Measurements from ENCODE around the gene GNPDA1.

The GNPDA1 gene

GRCh38 chr5:142000704-142001484, 11.9 kb downstream of the GNPDA1 start:
- no peak for TF ChIP-seq SPI1 (IDR thresholded peaks at IDR 0.05; ENCODE audit: borderline replicate concordance, low read depth)
- TF ChIP-seq GABPA (IDR thresholded peaks at IDR 0.05; ENCODE audit: low read depth) = no peak
- TF ChIP-seq CTCF (IDR thresholded peaks at IDR 0.05; ENCODE audit: insufficient read depth, low read length) = no peak
- no peak for TF ChIP-seq REST (IDR thresholded peaks at IDR 0.05; ENCODE audit: insufficient replicate concordance, low read depth)
- no peak for TF ChIP-seq POLR2AphosphoS5 (IDR thresholded peaks at IDR 0.05; ENCODE audit: low read depth)
- H3K4me3 ChIP-seq (replicated peaks; ENCODE audit: insufficient read depth, low read length) = no peak overlapping the region
- H3K27ac ChIP-seq (replicated peaks) = no peak overlapping the region
- no peaks in the 10 kb centered on the region for H3K27me3 ChIP-seq (ENCODE audit: insufficient read depth, poor library complexity, severe bottlenecking)
- peak in 1 of 2 experiments; percentile 12 for DNase-seq (ENCODE audit: low read depth in 1 of 2, low spot score in 1 of 2)

GRCh38 chr5:142000173-142000572, 12.7 kb downstream of the GNPDA1 start:
- Histone ChIP-seq H3K27me3 (ENCODE audit: insufficient read depth, poor library complexity, severe bottlenecking) (no peaks in the 10 kb centered on the region), H3K27ac (replicated peaks) (no peak overlapping the region), H3K4me3 (replicated peaks; ENCODE audit: insufficient read depth, low read length) (no peak overlapping the region)
- no peak for DNase-seq (ENCODE audit: low read depth in 1 of 2, low spot score in 1 of 2)
- TF ChIP-seq CTCF (IDR thresholded peaks at IDR 0.05; ENCODE audit: insufficient read depth, low read length) = no peak
- no peak for TF ChIP-seq POLR2AphosphoS5 (IDR thresholded peaks at IDR 0.05; ENCODE audit: low read depth)
- TF ChIP-seq GABPA (IDR thresholded peaks at IDR 0.05; ENCODE audit: low read depth) = no peak
- TF ChIP-seq SPI1 (IDR thresholded peaks at IDR 0.05; ENCODE audit: borderline replicate concordance, low read depth) = no peak
- TF ChIP-seq REST (IDR thresholded peaks at IDR 0.05; ENCODE audit: insufficient replicate concordance, low read depth) = no peak

- no peaks in the 10 kb centered on the region for H3K27me3 ChIP-seq (ENCODE audit: insufficient read depth, poor library complexity, severe bottlenecking)
- H3K27ac ChIP-seq (replicated peaks) = no peak overlapping the region
- TF ChIP-seq SPI1 (IDR thresholded peaks at IDR 0.05; ENCODE audit: borderline replicate concordance, low read depth) = no peak
- TF ChIP-seq POLR2AphosphoS5 (IDR thresholded peaks at IDR 0.05; ENCODE audit: low read depth) = no peak
- TF ChIP-seq REST (IDR thresholded peaks at IDR 0.05; ENCODE audit: insufficient replicate concordance, low read depth) = no peak
- no peak for TF ChIP-seq GABPA (IDR thresholded peaks at IDR 0.05; ENCODE audit: low read depth)
- no peak for TF ChIP-seq CTCF (IDR thresholded peaks at IDR 0.05; ENCODE audit: insufficient read depth, low read length)
- no peak for DNase-seq (ENCODE audit: low read depth in 1 of 2, low spot score in 1 of 2)
- no peak overlapping the region for H3K4me3 ChIP-seq (replicated peaks; ENCODE audit: insufficient read depth, low read length)
Measured at GRCh38 chr5:141997358-141997960, 15.4 kb downstream of the GNPDA1 start.
